HepG2 (cell line): ENCODE data around the gene PSMG4. TPM values are rescaled to one million over a fixed set of nuclear protein-coding genes. Genes with fewer than 3 reads are reported as not detected.

Experiments
- SP1 ChIP-seq, 2 experiments: fragments of 450-650 bp in 1 of 2; sonication (generic) in 1 of 2; formaldehyde crosslinking in 1 of 2; IDR thresholded peaks; 2 replicates each; pipeline versions ENCODE4 v1.4.0 to v1.6.1; 2016 to 2020; ENCODE audit warnings: missing genetic modification reagents in 1 of 2
- ZBTB8A ChIP-seq: sonication (generic); formaldehyde crosslinking; IDR thresholded peaks from 2 replicates; pipeline ENCODE4 v1.4.0; 2020; ENCODE audit warnings: mild to moderate bottlenecking, low read depth, missing genetic modification reagents, borderline replicate concordance
- polyA plus RNA-seq, 8 experiments: library from polyadenylated mRNA; depleted of rRNA in 3 of 8; stranded (reverse) in 7 of 8; unstranded in 1 of 8; fragments of >200 nt; fragmentation: Illumina TruSeq in 4 of 8; extraction: Trizol in 4 of 8; gene quantifications; 2 replicates each; pipeline versions ENCODE4 v1.2.1 to v1.2.3, GENCODE V29; 2011 to 2016; ENCODE audit warnings: low read depth in 4 of 8, missing spikeins in 1 of 8, mixed read lengths in 1 of 8; ENCODE audit not compliant: insufficient read depth in 1 of 8
- total RNA-seq, 5 experiments: library from RNA; depleted of rRNA; stranded (reverse); fragments of >200 nt; fragmentation: Illumina TruSeq; extraction: Trizol; gene quantifications; 2 replicates each; pipeline ENCODE4 v1.2.3, GENCODE V29; 2016; ENCODE audit warnings: low read depth in 1 of 5
- TF ChIP-seq, protein P1 (sequence below): sonication (generic); formaldehyde crosslinking; IDR thresholded peaks from 2 replicates; pipeline ENCODE4 v1.9.0; 2021; ENCODE audit warnings: mild to moderate bottlenecking, missing genetic modification reagents
- TF ChIP-seq, protein P2 (sequence below): sonication (generic); formaldehyde crosslinking; IDR thresholded peaks from 2 replicates; pipeline ENCODE4 v1.8.0; 2022; ENCODE audit warnings: missing genetic modification reagents, mild to moderate bottlenecking, inconsistent platforms, borderline replicate concordance
- TF ChIP-seq, protein P3 (sequence below), 2 experiments: fragments of 450-650 bp in 1 of 2; sonication (generic) in 1 of 2; formaldehyde crosslinking in 1 of 2; IDR thresholded peaks; 2 replicates each; pipeline versions ENCODE4 v1.6.1 to v1.8.0; 2016 to 2022; ENCODE audit warnings: antibody characterized with exemption in 1 of 2, mild to moderate bottlenecking in 1 of 2, missing genetic modification reagents in 1 of 2
- TF ChIP-seq, protein P4 (sequence below): sonication (generic); IDR thresholded peaks from 2 replicates; pipeline ENCODE4 v1.6.1; 2016; ENCODE audit warnings: low read depth, borderline replicate concordance

The PSMG4 gene
- total and polyA plus RNA-seq, 2 of the 13 experiments (the other 11 are each of a cell fraction or from before 2014, with no cell fraction given), result 28.5 to 32.8 TPM

DNA sequence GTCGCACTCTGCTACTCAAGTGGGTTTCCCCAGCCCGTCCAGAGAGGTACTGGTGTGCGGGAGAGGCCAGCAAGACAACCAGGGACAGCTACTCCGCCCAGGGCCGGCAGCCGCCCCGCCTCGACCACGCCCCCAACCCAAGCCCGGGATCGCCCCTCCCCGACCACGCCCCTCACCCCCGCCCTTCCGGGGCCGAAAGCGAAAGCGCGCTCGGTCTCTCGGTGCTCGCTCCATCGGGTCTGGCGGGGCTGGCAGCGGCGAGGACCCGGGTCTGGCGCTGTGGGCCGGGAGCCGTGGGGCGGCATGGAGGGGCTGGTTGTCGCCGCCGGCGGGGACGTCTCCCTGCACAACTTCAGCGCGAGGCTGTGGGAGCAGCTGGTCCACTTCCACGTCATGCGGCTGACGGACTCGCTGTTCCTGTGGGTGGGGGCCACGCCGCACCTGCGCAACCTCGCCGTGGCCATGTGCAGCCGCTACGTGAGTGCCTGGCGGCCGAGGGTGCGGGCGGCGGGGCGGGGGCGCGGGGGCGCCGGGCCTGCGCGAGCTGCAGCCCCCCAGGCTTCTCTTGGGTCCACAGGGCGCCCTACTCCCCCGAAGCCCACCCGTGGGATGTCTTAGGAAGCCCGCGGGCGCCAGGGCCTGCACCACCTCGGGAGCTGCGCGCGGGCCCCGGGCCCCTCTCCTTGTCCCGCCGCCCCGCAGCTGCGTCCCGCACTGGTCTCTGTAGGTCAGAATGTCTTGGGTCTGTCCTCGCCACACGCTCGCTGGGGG is at the start of gene PSMG4 (continued):
- TF ChIP-seq, protein P1, sequence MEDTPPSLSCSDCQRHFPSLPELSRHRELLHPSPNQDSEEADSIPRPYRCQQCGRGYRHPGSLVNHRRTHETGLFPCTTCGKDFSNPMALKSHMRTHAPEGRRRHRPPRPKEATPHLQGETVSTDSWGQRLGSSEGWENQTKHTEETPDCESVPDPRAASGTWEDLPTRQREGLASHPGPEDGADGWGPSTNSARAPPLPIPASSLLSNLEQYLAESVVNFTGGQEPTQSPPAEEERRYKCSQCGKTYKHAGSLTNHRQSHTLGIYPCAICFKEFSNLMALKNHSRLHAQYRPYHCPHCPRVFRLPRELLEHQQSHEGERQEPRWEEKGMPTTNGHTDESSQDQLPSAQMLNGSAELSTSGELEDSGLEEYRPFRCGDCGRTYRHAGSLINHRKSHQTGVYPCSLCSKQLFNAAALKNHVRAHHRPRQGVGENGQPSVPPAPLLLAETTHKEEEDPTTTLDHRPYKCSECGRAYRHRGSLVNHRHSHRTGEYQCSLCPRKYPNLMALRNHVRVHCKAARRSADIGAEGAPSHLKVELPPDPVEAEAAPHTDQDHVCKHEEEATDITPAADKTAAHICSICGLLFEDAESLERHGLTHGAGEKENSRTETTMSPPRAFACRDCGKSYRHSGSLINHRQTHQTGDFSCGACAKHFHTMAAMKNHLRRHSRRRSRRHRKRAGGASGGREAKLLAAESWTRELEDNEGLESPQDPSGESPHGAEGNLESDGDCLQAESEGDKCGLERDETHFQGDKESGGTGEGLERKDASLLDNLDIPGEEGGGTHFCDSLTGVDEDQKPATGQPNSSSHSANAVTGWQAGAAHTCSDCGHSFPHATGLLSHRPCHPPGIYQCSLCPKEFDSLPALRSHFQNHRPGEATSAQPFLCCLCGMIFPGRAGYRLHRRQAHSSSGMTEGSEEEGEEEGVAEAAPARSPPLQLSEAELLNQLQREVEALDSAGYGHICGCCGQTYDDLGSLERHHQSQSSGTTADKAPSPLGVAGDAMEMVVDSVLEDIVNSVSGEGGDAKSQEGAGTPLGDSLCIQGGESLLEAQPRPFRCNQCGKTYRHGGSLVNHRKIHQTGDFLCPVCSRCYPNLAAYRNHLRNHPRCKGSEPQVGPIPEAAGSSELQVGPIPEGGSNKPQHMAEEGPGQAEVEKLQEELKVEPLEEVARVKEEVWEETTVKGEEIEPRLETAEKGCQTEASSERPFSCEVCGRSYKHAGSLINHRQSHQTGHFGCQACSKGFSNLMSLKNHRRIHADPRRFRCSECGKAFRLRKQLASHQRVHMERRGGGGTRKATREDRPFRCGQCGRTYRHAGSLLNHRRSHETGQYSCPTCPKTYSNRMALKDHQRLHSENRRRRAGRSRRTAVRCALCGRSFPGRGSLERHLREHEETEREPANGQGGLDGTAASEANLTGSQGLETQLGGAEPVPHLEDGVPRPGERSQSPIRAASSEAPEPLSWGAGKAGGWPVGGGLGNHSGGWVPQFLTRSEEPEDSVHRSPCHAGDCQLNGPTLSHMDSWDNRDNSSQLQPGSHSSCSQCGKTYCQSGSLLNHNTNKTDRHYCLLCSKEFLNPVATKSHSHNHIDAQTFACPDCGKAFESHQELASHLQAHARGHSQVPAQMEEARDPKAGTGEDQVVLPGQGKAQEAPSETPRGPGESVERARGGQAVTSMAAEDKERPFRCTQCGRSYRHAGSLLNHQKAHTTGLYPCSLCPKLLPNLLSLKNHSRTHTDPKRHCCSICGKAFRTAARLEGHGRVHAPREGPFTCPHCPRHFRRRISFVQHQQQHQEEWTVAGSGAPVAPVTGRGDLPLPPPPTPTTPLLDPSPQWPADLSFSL (CRISPR knock-in tag), result no peak
- TF ChIP-seq, protein P2, sequence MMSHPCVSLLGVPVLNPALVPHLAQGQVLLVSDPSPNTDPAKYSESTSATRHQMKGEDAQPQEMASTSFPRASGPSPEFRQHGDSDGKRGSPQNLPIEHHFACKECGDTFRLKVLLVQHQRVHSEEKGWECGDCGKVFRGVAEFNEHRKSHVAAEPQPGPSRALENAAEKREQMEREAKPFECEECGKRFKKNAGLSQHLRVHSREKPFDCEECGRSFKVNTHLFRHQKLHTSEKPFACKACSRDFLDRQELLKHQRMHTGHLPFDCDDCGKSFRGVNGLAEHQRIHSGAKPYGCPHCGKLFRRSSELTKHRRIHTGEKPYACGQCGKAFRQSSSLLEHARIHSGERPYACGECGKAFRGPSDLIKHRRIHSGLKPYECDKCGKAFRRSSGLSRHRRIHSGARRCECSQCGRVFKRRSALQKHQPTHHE, result peak; percentile 89; the same call in 1 of the 2 replicates
- TF ChIP-seq ZBTB8A (CRISPR knock-in tag) (0 out of 2 replicates have a peak, but pooled peaks have one; percentile 62), SP1 (IDR thresholded peaks at IDR 0.05) (peak; percentile 50; the same call in 1 of the 2 replicates), SP1 (CRISPR knock-in tag; IDR thresholded peaks at IDR 0.05) (peak; percentile 97)
- TF ChIP-seq, protein P3, sequence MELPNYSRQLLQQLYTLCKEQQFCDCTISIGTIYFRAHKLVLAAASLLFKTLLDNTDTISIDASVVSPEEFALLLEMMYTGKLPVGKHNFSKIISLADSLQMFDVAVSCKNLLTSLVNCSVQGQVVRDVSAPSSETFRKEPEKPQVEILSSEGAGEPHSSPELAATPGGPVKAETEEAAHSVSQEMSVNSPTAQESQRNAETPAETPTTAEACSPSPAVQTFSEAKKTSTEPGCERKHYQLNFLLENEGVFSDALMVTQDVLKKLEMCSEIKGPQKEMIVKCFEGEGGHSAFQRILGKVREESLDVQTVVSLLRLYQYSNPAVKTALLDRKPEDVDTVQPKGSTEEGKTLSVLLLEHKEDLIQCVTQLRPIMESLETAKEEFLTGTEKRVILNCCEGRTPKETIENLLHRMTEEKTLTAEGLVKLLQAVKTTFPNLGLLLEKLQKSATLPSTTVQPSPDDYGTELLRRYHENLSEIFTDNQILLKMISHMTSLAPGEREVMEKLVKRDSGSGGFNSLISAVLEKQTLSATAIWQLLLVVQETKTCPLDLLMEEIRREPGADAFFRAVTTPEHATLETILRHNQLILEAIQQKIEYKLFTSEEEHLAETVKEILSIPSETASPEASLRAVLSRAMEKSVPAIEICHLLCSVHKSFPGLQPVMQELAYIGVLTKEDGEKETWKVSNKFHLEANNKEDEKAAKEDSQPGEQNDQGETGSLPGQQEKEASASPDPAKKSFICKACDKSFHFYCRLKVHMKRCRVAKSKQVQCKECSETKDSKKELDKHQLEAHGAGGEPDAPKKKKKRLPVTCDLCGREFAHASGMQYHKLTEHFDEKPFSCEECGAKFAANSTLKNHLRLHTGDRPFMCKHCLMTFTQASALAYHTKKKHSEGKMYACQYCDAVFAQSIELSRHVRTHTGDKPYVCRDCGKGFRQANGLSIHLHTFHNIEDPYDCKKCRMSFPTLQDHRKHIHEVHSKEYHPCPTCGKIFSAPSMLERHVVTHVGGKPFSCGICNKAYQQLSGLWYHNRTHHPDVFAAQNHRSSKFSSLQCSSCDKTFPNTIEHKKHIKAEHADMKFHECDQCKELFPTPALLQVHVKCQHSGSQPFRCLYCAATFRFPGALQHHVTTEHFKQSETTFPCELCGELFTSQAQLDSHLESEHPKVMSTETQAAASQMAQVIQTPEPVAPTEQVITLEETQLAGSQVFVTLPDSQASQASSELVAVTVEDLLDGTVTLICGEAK (IDR thresholded peaks at IDR 0.05), result no peak
- TF ChIP-seq, protein P3 (CRISPR knock-in tag; IDR thresholded peaks at IDR 0.05), result peak; percentile 74
- TF ChIP-seq, protein P4, sequence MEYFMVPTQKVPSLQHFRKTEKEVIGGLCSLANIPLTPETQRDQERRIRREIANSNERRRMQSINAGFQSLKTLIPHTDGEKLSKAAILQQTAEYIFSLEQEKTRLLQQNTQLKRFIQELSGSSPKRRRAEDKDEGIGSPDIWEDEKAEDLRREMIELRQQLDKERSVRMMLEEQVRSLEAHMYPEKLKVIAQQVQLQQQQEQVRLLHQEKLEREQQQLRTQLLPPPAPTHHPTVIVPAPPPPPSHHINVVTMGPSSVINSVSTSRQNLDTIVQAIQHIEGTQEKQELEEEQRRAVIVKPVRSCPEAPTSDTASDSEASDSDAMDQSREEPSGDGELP, result peak; percentile 53; the same call in 1 of the 2 replicates
